ENCODE results near the gene PTTG1IP2.

DNA sequence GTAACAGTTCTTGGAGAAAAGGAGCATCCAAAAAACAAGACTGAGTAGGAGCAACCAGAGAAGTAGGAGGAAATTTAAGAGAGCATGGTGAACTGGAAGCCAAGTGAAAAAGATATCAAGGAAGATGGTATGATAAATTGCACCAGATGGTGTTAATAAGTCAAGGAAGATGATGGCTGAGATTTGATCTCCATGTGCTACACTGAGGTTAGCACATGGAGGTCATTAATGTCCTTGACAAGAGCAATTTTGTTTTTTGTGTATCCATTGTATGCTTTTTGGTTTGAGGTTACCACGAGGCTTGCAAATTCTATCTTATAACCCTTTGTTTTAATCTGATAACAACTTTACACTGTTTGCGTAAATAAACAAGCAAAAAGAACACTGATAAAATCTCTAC lies 11.3 kb upstream of the PTTG1IP2 start:
- TF ChIP-seq, protein P1, sequence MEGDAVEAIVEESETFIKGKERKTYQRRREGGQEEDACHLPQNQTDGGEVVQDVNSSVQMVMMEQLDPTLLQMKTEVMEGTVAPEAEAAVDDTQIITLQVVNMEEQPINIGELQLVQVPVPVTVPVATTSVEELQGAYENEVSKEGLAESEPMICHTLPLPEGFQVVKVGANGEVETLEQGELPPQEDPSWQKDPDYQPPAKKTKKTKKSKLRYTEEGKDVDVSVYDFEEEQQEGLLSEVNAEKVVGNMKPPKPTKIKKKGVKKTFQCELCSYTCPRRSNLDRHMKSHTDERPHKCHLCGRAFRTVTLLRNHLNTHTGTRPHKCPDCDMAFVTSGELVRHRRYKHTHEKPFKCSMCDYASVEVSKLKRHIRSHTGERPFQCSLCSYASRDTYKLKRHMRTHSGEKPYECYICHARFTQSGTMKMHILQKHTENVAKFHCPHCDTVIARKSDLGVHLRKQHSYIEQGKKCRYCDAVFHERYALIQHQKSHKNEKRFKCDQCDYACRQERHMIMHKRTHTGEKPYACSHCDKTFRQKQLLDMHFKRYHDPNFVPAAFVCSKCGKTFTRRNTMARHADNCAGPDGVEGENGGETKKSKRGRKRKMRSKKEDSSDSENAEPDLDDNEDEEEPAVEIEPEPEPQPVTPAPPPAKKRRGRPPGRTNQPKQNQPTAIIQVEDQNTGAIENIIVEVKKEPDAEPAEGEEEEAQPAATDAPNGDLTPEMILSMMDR (IDR thresholded peaks at IDR 0.05) = no peak
- TF ChIP-seq EZH2 (IDR thresholded peaks at IDR 0.05; ENCODE audit: borderline replicate concordance, insufficient read depth, low read depth, low read length, poor library complexity, severe bottlenecking) = no peak
